H9 (cell line): ENCODE measurements around the gene HLA-DOA. TPM values are rescaled to one million over a fixed set of nuclear protein-coding genes. Genes with fewer than 3 reads are reported as not detected.

Experiments
- DNase-seq: peaks from one replicate; pipeline ENCODE4 v3.0.0-alpha.2; 2017
- H2AFZ ChIP-seq: one replicate; pipeline ENCODE4 v1.6.1; 2013; ENCODE audit warnings: mild to moderate bottlenecking, low read length, control low read depth, moderate library complexity
- H2AK5ac ChIP-seq: 2 replicates; pipeline ENCODE4 v1.6.1; 2013; ENCODE audit warnings: low read length, control low read depth, mixed read lengths; ENCODE audit not compliant: insufficient read length
- H2BK120ac ChIP-seq: one replicate; pipeline ENCODE4 v1.6.1; 2013; ENCODE audit warnings: low read depth, mild to moderate bottlenecking, low read length, control low read depth, inconsistent platforms; ENCODE audit not compliant: poor library complexity, severe bottlenecking
- H2BK12ac ChIP-seq: 2 replicates; pipeline ENCODE4 v1.6.1; 2013; ENCODE audit warnings: low read length, control low read depth, mixed read lengths, low read depth; ENCODE audit not compliant: insufficient read length
- H2BK15ac ChIP-seq: 2 replicates; pipeline ENCODE4 v1.6.1; 2013; ENCODE audit warnings: low read depth, low read length, control low read depth
- H2BK20ac ChIP-seq: one replicate; pipeline ENCODE4 v1.6.1; 2013; ENCODE audit warnings: low read depth, mild to moderate bottlenecking, low read length, control low read depth, inconsistent platforms; ENCODE audit not compliant: poor library complexity, severe bottlenecking
- H2BK5ac ChIP-seq: 2 replicates; pipeline ENCODE4 v1.6.1; 2013; ENCODE audit warnings: low read length, control low read depth, mixed read lengths; ENCODE audit not compliant: insufficient read length
- H3K14ac ChIP-seq: 2 replicates; pipeline ENCODE4 v1.6.1; 2013; ENCODE audit warnings: low read length, control low read depth; ENCODE audit not compliant: insufficient read depth
- H3K18ac ChIP-seq: 2 replicates; pipeline ENCODE4 v1.6.1; 2013; ENCODE audit warnings: low read depth, mild to moderate bottlenecking, mixed read lengths, low read length, control low read depth; ENCODE audit not compliant: insufficient read length
- H3K23ac ChIP-seq: 2 replicates; pipeline ENCODE4 v1.6.1; 2013; ENCODE audit warnings: low read length, control low read depth, mixed read lengths, low read depth; ENCODE audit not compliant: insufficient read length
- H3K23me2 ChIP-seq: 2 replicates; pipeline ENCODE4 v1.6.1; 2013; ENCODE audit warnings: low read depth, mild to moderate bottlenecking, mixed read lengths, low read length, control low read depth; ENCODE audit not compliant: insufficient read length, poor library complexity, severe bottlenecking
- H3K27ac ChIP-seq: 2 replicates; pipeline ENCODE4 v1.5.1; 2013; ENCODE audit warnings: low read length, control low read depth, mixed read lengths, low read depth; ENCODE audit not compliant: insufficient read length
- H3K27me3 ChIP-seq: 2 replicates; pipeline ENCODE4 v1.6.1; 2013; ENCODE audit warnings: low read length, control low read depth, inconsistent platforms; ENCODE audit not compliant: insufficient read depth
- H3K4ac ChIP-seq: 2 replicates; pipeline ENCODE4 v1.6.1; 2013; ENCODE audit warnings: low read depth, mild to moderate bottlenecking, control low read depth, inconsistent platforms, low read length, moderate library complexity
- H3K4me1 ChIP-seq: 2 replicates; pipeline ENCODE4 v1.6.1; 2013; ENCODE audit warnings: low read length, control low read depth, inconsistent platforms; ENCODE audit not compliant: insufficient read depth
- H3K4me2 ChIP-seq: 2 replicates; pipeline ENCODE4 v1.6.1; 2013; ENCODE audit warnings: low read length, control low read depth, mixed read lengths; ENCODE audit not compliant: insufficient read length, insufficient read depth
- H3K56ac ChIP-seq: 2 replicates; pipeline ENCODE4 v1.6.1; 2013; ENCODE audit warnings: low read depth, mild to moderate bottlenecking, mixed read lengths, low read length, control low read depth; ENCODE audit not compliant: insufficient read length
- H3K79me1 ChIP-seq: 2 replicates; pipeline ENCODE4 v1.6.1; 2013; ENCODE audit warnings: low read depth, mild to moderate bottlenecking, moderate library complexity, low read length, control low read depth, inconsistent platforms; ENCODE audit not compliant: insufficient read depth, poor library complexity, severe bottlenecking
- H3K79me2 ChIP-seq: 2 replicates; pipeline ENCODE4 v1.6.1; 2013; ENCODE audit warnings: low read length, control low read depth, inconsistent platforms; ENCODE audit not compliant: insufficient read depth
- H3K9ac ChIP-seq: 2 replicates; pipeline ENCODE4 v1.6.1; 2013; ENCODE audit warnings: low read length, control low read depth, mixed read lengths; ENCODE audit not compliant: insufficient read length; ENCODE audit errors: extremely low read depth
- H3K9me3 ChIP-seq: one replicate; pipeline ENCODE4 v1.6.1; 2013; ENCODE audit warnings: low read depth, low read length, inconsistent platforms; ENCODE audit not compliant: control insufficient read depth
- H3T11ph ChIP-seq: one replicate; pipeline ENCODE4 v1.6.1; 2013; ENCODE audit warnings: mild to moderate bottlenecking, low read length, control low read depth, inconsistent platforms
- H4K20me1 ChIP-seq: one replicate; pipeline ENCODE4 v1.6.1; 2013; ENCODE audit not compliant: control insufficient read depth, insufficient read length, insufficient read depth
- H4K5ac ChIP-seq: 2 replicates; pipeline ENCODE4 v1.6.1; 2013; ENCODE audit warnings: low read depth, mild to moderate bottlenecking, mixed read lengths, low read length, control low read depth; ENCODE audit not compliant: insufficient read length
- H4K8ac ChIP-seq: replicated peaks from 2 replicates; pipeline ENCODE4 v1.6.1; 2013; ENCODE audit warnings: low read length, control low read depth, mixed read lengths, low read depth; ENCODE audit not compliant: insufficient read length
- H4K91ac ChIP-seq: 2 replicates; pipeline ENCODE4 v1.6.1; 2013; ENCODE audit warnings: low read depth, mild to moderate bottlenecking, moderate library complexity, mixed read lengths, low read length, control low read depth; ENCODE audit not compliant: insufficient read length
- H3K27ac Mint-ChIP-seq, 3 experiments: 2 replicates in 2 of 3; 3 replicates in 1 of 3; pipeline ENCODE4 v1.8.0; 2020 to 2021; ENCODE audit warnings: mixed read lengths in 3 of 3, mild to moderate bottlenecking in 1 of 3, moderate library complexity in 1 of 3
- H3K27me3 Mint-ChIP-seq: 2 replicates; pipeline ENCODE4 v1.8.0; 2021; ENCODE audit warnings: low read depth, mild to moderate bottlenecking, moderate library complexity, mixed read lengths
- H3K36me3 Mint-ChIP-seq, 3 experiments: 2 replicates in 2 of 3; 3 replicates in 1 of 3; pipeline ENCODE4 v1.8.0; 2020 to 2021; ENCODE audit warnings: low read depth in 3 of 3, mixed read lengths in 3 of 3; ENCODE audit not compliant: insufficient read depth in 1 of 3
- H3K4me1 Mint-ChIP-seq, 2 experiments: 2 replicates each; pipeline ENCODE4 v1.8.0; 2020; ENCODE audit warnings: mixed read lengths in 2 of 2
- H3K4me3 Mint-ChIP-seq, 2 experiments: 2 replicates in 1 of 2; 3 replicates in 1 of 2; pipeline ENCODE4 v1.8.0; 2020 to 2021; ENCODE audit warnings: mild to moderate bottlenecking in 2 of 2, mixed read lengths in 2 of 2, moderate library complexity in 1 of 2
- H3K9me3 Mint-ChIP-seq, 2 experiments: 2 replicates in 1 of 2; 3 replicates in 1 of 2; pipeline ENCODE4 v1.8.0; 2020; ENCODE audit warnings: mild to moderate bottlenecking in 2 of 2, mixed read lengths in 2 of 2, moderate library complexity in 1 of 2
- CTCF ChIP-seq: fragments of 200-600 bp; sonication (generic); conservative IDR thresholded peaks from 3 replicates; pipeline ENCODE4 v1.8.0; 2021; ENCODE audit warnings: antibody characterized with exemption, mild to moderate bottlenecking
- WGBS: extraction: QIAGEN DNeasy Blood & Tissue Kit; methylation state at CpG from one replicate; pipeline ENCODE4 v1.1.7; 2013; ENCODE audit warnings: missing lambda C conversion rate, low lambda C conversion rate, mixed read lengths; ENCODE audit not compliant: insufficient read length; ENCODE audit errors: extremely low coverage; 5-methylcytosine and 5-hydroxymethylcytosine counted together
- total RNA-seq: library from RNA; stranded (reverse); gene quantifications from 2 replicates; pipeline ENCODE4 v1.2.1, GENCODE V29; 2021

Gene HLA-DOA
- total RNA-seq, 1 experiment from 2014 or later = 15.6 TPM

GRCh38 chr6:32976334-32977069, 32.9 kb downstream of the HLA-DOA start:
- no peak overlapping the region for H3T11ph ChIP-seq
- no peak overlapping the region for H3K56ac ChIP-seq
- no peak overlapping the region for H2BK120ac ChIP-seq
- WGBS = no CpG with 5 or more reads among the region's 7 CpGs
- no peak overlapping the region for H4K5ac ChIP-seq
- H4K20me1 ChIP-seq = no peaks in the 10 kb centered on the region
- no peak overlapping the region for H3K4me2 ChIP-seq
- peaks cover 20% of the 10 kb centered on the region for H3K79me1 ChIP-seq
- no peak overlapping the region for H3K23ac ChIP-seq
- TF ChIP-seq CTCF = no peak
- H2BK15ac ChIP-seq = no peak overlapping the region
- Mint-ChIP-seq H3K4me3 (peak overlapping the region; percentile 96), H3K9me3 (peaks cover 7 to 9% of the 10 kb centered on the region in 2 experiments), H3K27ac (peak overlapping the region in 1 of 3 experiments; percentile 65; a peak in 2 of 7 replicates), H3K4me1 (peaks cover 23 to 53% of the 10 kb centered on the region in 2 experiments), H3K36me3 (peaks cover 94 to 99% (median 96%) of the 10 kb centered on the region in 3 experiments), H3K27me3 (peaks cover 3% of the 10 kb centered on the region)
- H3K23me2 ChIP-seq = peaks cover 12% of the 10 kb centered on the region
- H3K18ac ChIP-seq = no peak overlapping the region
- no peaks in the 10 kb centered on the region for H3K4me1 ChIP-seq
- no peak for DNase-seq
- no peak overlapping the region for H2BK12ac ChIP-seq
- no peaks in the 10 kb centered on the region for H3K9me3 ChIP-seq
- H3K27ac ChIP-seq = no peak overlapping the region
- H3K79me2 ChIP-seq = peaks cover 41% of the 10 kb centered on the region
- no peak overlapping the region for H2AK5ac ChIP-seq
- no peak overlapping the region for H4K91ac ChIP-seq
- no peaks in the 10 kb centered on the region for H3K27me3 ChIP-seq
- H3K14ac ChIP-seq = no peak overlapping the region
- no peak overlapping the region for H2AFZ ChIP-seq
- H3K9ac ChIP-seq = no peak overlapping the region
- H4K8ac ChIP-seq = no peak overlapping the region
- no peak overlapping the region for H2BK20ac ChIP-seq
- H3K4ac ChIP-seq = no peak overlapping the region
- H2BK5ac ChIP-seq = no peak overlapping the region
